K562 (cell line): ENCODE data around the gene ST6GALNAC6. TPM values are rescaled to one million over a fixed set of nuclear protein-coding genes. Genes with fewer than 3 reads are reported as not detected.

ENCODE experiments used
- ATAC-seq: fragments of 200-7000 bp; cut with Tn5 transposase; 3 replicates; pipeline ENCODE4 v1.9.1; 2020; ENCODE audit warnings: moderate library complexity
- BruUV-seq: library from RNA; stranded (reverse); fragments of 400-500 nt; replicated peaks from 2 replicates; lab custom pipeline; 2021; lab: Mats Ljungman, UMichigan
- CTCF ChIA-PET: fragments of 300-600 bp; formaldehyde crosslinking; extraction: SDS; loops from one replicate; lab custom pipeline; 2021; ENCODE audit warnings: low intra/inter-chr PET ratio; lab: Yijun Ruan, JAX
- POLR2A ChIA-PET: fragments of 300-600, 350-650 bp; sonication (Branson Sonifier 250); formaldehyde crosslinking; extraction: SDS; loops from one replicate; lab custom pipeline; 2021; ENCODE audit warnings: antibody characterized with exemption, inconsistent platforms; lab: Yijun Ruan, JAX
- DNase-seq, 4 experiments: peaks; one replicate each; pipeline versions ENCODE4 v3.0.0 to v3.0.0-alpha.2; 2011 to 2018; ENCODE audit warnings: low spot score in 3 of 4, mixed read lengths in 3 of 4; ENCODE audit errors: extremely low read depth in 1 of 4
- FAIRE-seq: peaks from 2 replicates; lab custom pipeline; 2011; peaks lifted over from hg19 to GRCh38; lab: Jason Lieb, UNC
- H2AFZ ChIP-seq: 2 replicates; pipeline ENCODE4 v1.6.0; 2011; ENCODE audit warnings: low read depth, low read length, control low read depth, inconsistent platforms
- H3K27ac ChIP-seq: fragments of 200-600 bp; 3 replicates; pipeline ENCODE4 v1.8.0; 2011; ENCODE audit warnings: low read depth, mild to moderate bottlenecking, control low read depth, inconsistent platforms, low read length, moderate library complexity, mixed read lengths; ENCODE audit errors: extremely low read depth
- H3K27me3 ChIP-seq, 2 experiments: fragments of 300-600 bp in 1 of 2; 2 replicates in 1 of 2; 3 replicates in 1 of 2; pipeline versions ENCODE4 v1.6.0 to v1.8.0; 2011; ENCODE audit warnings: inconsistent platforms in 2 of 2, low read length in 2 of 2, mild to moderate bottlenecking in 1 of 2, mixed read lengths in 1 of 2, moderate library complexity in 1 of 2; ENCODE audit not compliant: control insufficient read depth in 2 of 2, insufficient read depth in 2 of 2
- H3K36me3 ChIP-seq: fragments of 300-600 bp; 3 replicates; pipeline ENCODE4 v1.8.0; 2011; ENCODE audit warnings: mild to moderate bottlenecking, low read length, inconsistent platforms; ENCODE audit not compliant: control insufficient read depth, insufficient read depth
- H3K4me1 ChIP-seq, 2 experiments: fragments of 200-600 bp in 1 of 2; replicated peaks in 1 of 2; 2 replicates in 1 of 2; 3 replicates in 1 of 2; pipeline versions ENCODE4 v1.5.1 to v1.8.0; 2011; ENCODE audit warnings: inconsistent platforms in 2 of 2, low read length in 2 of 2, mild to moderate bottlenecking in 1 of 2, mixed read lengths in 1 of 2, moderate library complexity in 1 of 2; ENCODE audit not compliant: control insufficient read depth in 2 of 2, insufficient read depth in 2 of 2
- H3K4me2 ChIP-seq: 2 replicates; pipeline ENCODE4 v1.6.1; 2011; ENCODE audit warnings: low read length, control low read depth, inconsistent platforms, mixed read lengths; ENCODE audit not compliant: insufficient read depth
- H3K4me3 ChIP-seq: fragments of 200-600 bp; sonication (generic), shearing (Covaris generic); 2 replicates; pipeline ENCODE4 v1.5.1; 2016; ENCODE audit warnings: control low read depth, inconsistent platforms
- H3K79me2 ChIP-seq: fragments of 200-600 bp; 3 replicates; pipeline ENCODE4 v1.8.0; 2011; ENCODE audit warnings: low read length, inconsistent platforms; ENCODE audit not compliant: control insufficient read depth, insufficient read depth
- H3K9ac ChIP-seq, 2 experiments: 2 replicates each; pipeline versions ENCODE4 v1.6.0 to v1.6.1; 2011; ENCODE audit warnings: low read depth in 2 of 2, low read length in 2 of 2, control low read depth in 1 of 2, inconsistent platforms in 1 of 2, mild to moderate bottlenecking in 1 of 2, mixed read lengths in 1 of 2; ENCODE audit not compliant: insufficient read depth in 1 of 2
- H3K9me1 ChIP-seq: one replicate; pipeline ENCODE4 v1.6.0; 2011; ENCODE audit warnings: inconsistent platforms, mild to moderate bottlenecking, low read length, moderate library complexity; ENCODE audit not compliant: control insufficient read depth, insufficient read depth
- H3K9me3 ChIP-seq: replicated peaks from 2 replicates; pipeline ENCODE4 v1.5.1; 2011; ENCODE audit warnings: low read depth, low read length, inconsistent platforms; ENCODE audit not compliant: control insufficient read depth, insufficient read depth
- H4K20me1 ChIP-seq: replicated peaks from 2 replicates; pipeline ENCODE4 v1.6.1; 2011; ENCODE audit warnings: low read length, inconsistent platforms, mixed read lengths; ENCODE audit not compliant: control insufficient read depth, insufficient read depth
- ARID4B ChIP-seq: sonication (generic); formaldehyde crosslinking; IDR thresholded peaks from 2 replicates; pipeline ENCODE4 v1.8.0; 2022; ENCODE audit warnings: mild to moderate bottlenecking, missing genetic modification reagents
- CREBBP ChIP-seq: IDR thresholded peaks from one replicate; pipeline ENCODE4 v1.6.1; 2012; ENCODE audit warnings: low read depth, mild to moderate bottlenecking, control low read depth, inconsistent platforms, low read length
- MBD2 ChIP-seq: sonication (generic); IDR thresholded peaks from 2 replicates; pipeline ENCODE4 v1.6.1; 2016; ENCODE audit warnings: low read depth, borderline replicate concordance
- MCM7 ChIP-seq, 2 experiments: fragments of 450-650 bp; IDR thresholded peaks; 2 replicates each; pipeline ENCODE4 v1.6.1; 2016 to 2018
- ZNF316 ChIP-seq: fragments of 450-650 bp; IDR thresholded peaks from 2 replicates; pipeline ENCODE4 v1.6.1; 2016
- WGBS: fragments of 100-300 bp; shearing (Covaris generic); methylation state at CpG from one replicate; pipeline ENCODE4 v1.1.6; 2016; ENCODE audit warnings: low coverage, mixed read lengths; ENCODE audit not compliant: insufficient coverage; ENCODE audit errors: missing lambda C conversion rate; 5-methylcytosine and 5-hydroxymethylcytosine counted together
- in situ Hi-C: fragments of 300-500 bp; cut with MboI; formaldehyde crosslinking; loops from 4 replicates; pipeline ENCODE4 v1.15.0; 2018; ENCODE audit warnings: inconsistent platforms, mixed read lengths
- intact Hi-C: fragments of 100-400 bp; cut with micrococcal nuclease; formaldehyde crosslinking; loops from 2 replicates; pipeline ENCODE4 v1.14.2; 2022
- polyA plus RNA-seq, 8 experiments: library from polyadenylated mRNA; depleted of rRNA in 4 of 8; stranded (reverse) in 5 of 8; unstranded in 3 of 8; fragments of >200 nt; fragmentation: Nextera tagmentation in 2 of 8; fragmentation: Illumina TruSeq in 1 of 8; extraction: Ambion mirVana in 2 of 8; extraction: Trizol in 1 of 8; gene quantifications; 2 replicates each; pipeline versions ENCODE4 v1.2.1 to v1.2.3, GENCODE V29; 2011 to 2014; ENCODE audit warnings: inconsistent platforms in 1 of 8, missing spikeins in 1 of 8
- total RNA-seq, 7 experiments: library from RNA; depleted of rRNA in 6 of 7; stranded (reverse); fragments of >200 nt in 6 of 7; fragmentation: Illumina TruSeq in 2 of 7; extraction: Trizol in 2 of 7; gene quantifications; 2 replicates each; pipeline versions ENCODE4 v1.2.1 to v1.2.3, GENCODE V29; 2011 to 2021; ENCODE audit warnings: low replicate concordance in 1 of 7

The ST6GALNAC6 gene
- total and polyA plus RNA-seq, 9 of the 15 experiments (the other 6 are each of a cell fraction or from before 2014, with no cell fraction given): 0.13 to 23.0 (median 14.5) TPM

GRCh38 chr9:127890053-127890452, 9.3 kb downstream of the ST6GALNAC6 start:
- Histone ChIP-seq H3K27ac (no peak overlapping the region), H3K9me1 (no peaks in the 10 kb centered on the region), H3K4me2 (no peak overlapping the region), H2AFZ (no peak overlapping the region), H3K4me3 (no peak overlapping the region), H3K9me3 (peaks cover 4% of the 10 kb centered on the region), H4K20me1 (no peaks in the 10 kb centered on the region), H3K79me2 (no peaks in the 10 kb centered on the region), H3K36me3 (peaks cover 79% of the 10 kb centered on the region), H3K27me3 (no peaks in the 10 kb centered on the region), H3K4me1 (peaks cover 0 to 27% of the 10 kb centered on the region in 2 experiments; a peak in 3 of 5 replicates), H3K9ac (no peak overlapping the region)
- CTCF ChIA-PET: no interaction called here
- intact Hi-C loops (no loop called here), in situ Hi-C loops (no loop called here)
- POLR2A ChIA-PET: interaction anchor here (0.6 to 1.4 kb wide), 7 partner anchors 9 to 149 kb away, joined by 3 to 6 read pairs (median 3); partner anchors contain the start of gene ST6GALNAC4
- TF ChIP-seq MCM7 (IDR thresholded peaks at IDR 0.05) (no peak), ARID4B (CRISPR knock-in tag) (no peak), ZNF316 (no peak), MBD2 (no peak), CREBBP (no peak)
- DNase-seq (no peak), FAIRE-seq (no peak), ATAC-seq (no peak)
- no TSS peak for BruUV-seq
- WGBS: 95% methylated on average over 3 of the region's 3 CpGs
